Upper lobe of left lung (tissue), 4 donors: Measurements from ENCODE around the gene LINGO1.

Experiments
- EP300 ChIP-seq, 4 donors: sonication (generic); formaldehyde crosslinking; IDR thresholded peaks; one replicate each; pipeline ENCODE4 v1.5.1; 2017; ENCODE audit warnings: antibody characterized with exemption in 4 of 4, control low read depth in 2 of 4
- POLR2A ChIP-seq, 4 donors: fragments of 450-650 bp; IDR thresholded peaks; one replicate each; pipeline ENCODE4 v1.5.1; 2016 to 2017; ENCODE audit warnings: antibody characterized with exemption in 4 of 4, mild to moderate bottlenecking in 2 of 4
- POLR2AphosphoS5 ChIP-seq, 2 donors: sonication (generic); formaldehyde crosslinking; IDR thresholded peaks; one replicate each; pipeline ENCODE4 v1.5.1; 2017; ENCODE audit warnings: antibody characterized with exemption in 2 of 2
- TF ChIP-seq, protein P1 (sequence below), 6 experiments: fragments of 450-650 bp in 4 of 6; fragments of 200-600 bp in 2 of 6; sonication (generic) in 2 of 6; IDR thresholded peaks; one replicate each; pipeline ENCODE4 v1.5.1; 2016 to 2019; ENCODE audit warnings: antibody characterized with exemption in 6 of 6

DNA sequence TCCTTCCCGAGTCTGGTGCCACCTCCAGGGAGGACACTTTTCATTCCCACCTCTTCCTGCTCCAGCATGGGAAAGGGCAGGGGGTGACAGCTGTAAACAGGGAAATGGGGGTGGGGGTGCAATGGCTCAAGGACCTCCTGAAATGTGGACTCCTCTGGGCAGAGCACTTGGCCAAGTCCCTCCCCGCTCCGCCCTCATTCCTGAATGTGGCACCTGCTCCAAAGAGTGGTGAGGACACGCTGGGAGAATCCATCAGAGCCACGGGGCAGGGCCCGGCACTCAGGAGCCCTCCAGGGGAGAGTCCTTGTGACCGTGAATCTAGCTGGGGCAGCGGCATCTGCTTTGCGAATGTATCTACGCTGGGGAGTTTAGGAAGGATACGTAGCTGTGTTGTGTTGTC, 11.1 kb upstream of the LINGO1 start:
- TF ChIP-seq, protein P1, sequence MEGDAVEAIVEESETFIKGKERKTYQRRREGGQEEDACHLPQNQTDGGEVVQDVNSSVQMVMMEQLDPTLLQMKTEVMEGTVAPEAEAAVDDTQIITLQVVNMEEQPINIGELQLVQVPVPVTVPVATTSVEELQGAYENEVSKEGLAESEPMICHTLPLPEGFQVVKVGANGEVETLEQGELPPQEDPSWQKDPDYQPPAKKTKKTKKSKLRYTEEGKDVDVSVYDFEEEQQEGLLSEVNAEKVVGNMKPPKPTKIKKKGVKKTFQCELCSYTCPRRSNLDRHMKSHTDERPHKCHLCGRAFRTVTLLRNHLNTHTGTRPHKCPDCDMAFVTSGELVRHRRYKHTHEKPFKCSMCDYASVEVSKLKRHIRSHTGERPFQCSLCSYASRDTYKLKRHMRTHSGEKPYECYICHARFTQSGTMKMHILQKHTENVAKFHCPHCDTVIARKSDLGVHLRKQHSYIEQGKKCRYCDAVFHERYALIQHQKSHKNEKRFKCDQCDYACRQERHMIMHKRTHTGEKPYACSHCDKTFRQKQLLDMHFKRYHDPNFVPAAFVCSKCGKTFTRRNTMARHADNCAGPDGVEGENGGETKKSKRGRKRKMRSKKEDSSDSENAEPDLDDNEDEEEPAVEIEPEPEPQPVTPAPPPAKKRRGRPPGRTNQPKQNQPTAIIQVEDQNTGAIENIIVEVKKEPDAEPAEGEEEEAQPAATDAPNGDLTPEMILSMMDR (IDR thresholded peaks at IDR 0.05), result no peak
- no peak for TF ChIP-seq EP300 (IDR thresholded peaks at IDR 0.05)
- no peak for TF ChIP-seq POLR2AphosphoS5 (IDR thresholded peaks at IDR 0.05)
- no peak for TF ChIP-seq POLR2A (IDR thresholded peaks at IDR 0.05)
